ENCODE data around the gene USP47.

USP47 gene

DNA sequence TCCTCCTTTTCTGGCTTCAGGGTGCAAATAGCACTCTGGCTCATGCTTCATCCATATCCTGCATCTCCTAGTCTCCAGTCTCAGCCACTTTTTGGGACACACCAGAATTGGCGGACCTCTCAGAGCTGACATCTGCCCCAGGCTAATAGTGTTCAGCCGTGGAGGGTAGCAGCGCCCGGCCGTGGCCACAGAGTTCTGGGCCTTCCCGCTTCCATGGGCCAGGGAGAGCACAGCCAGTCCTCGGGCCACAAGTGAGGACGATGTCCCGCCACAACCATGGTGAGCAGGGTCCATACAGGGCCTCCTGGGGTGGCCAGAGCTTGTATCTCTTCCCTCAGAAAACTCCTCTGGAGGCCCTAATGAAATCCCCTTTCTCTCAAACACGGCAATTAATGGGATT lies 140.7 kb downstream of the USP47 start:
- no peak for DNase-seq

- DNase-seq = no peak
These were observed 141.2 kb downstream of the USP47 start for GRCh38 chr11:11982975-11983374.

DNA sequence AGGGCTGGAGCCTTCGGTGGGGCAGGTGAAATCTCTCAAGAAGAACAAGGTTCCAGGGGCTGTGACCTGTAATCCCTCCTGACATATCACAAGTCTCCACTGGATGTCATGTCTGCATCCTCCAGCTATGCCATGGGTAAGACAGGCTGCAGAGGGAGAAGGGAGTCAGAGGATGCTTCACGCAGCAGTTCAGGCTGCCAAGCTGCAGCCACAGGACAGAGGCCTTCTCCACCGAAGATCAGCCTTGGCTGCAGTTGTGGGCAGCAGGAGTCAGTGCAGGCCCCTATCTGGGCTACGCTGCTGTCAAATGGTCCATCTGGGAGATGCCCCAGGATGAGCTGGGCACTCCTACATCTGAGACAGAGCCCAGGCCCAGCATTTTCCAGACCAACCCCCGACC lies 141.7 kb downstream of the USP47 start:
- DNase-seq = no peak

DNA sequence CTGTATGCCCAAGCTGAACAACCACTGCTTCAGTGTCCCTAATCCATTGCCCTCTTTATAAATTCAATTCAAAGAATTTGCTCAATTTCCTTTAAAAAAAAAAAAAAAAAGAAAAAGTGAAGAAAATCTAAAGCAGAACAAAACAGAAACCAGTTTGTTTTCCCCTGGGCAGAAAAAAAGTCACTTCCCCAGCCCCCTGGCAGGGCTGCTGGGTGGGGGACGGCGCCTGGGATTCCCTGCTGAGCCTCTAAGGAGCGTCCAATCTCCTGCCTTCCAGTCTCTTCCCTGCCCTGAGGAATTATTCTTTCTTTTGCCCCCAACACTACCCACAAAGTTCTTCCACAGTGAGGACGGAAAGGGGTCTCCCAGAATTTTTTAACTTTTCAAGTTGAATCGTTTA lies 142.8 kb downstream of the USP47 start:
- no peak for DNase-seq

- no peak for DNase-seq
These were observed 143.4 kb downstream of the USP47 start for GRCh38 chr11:11985016-11985715.

DNA sequence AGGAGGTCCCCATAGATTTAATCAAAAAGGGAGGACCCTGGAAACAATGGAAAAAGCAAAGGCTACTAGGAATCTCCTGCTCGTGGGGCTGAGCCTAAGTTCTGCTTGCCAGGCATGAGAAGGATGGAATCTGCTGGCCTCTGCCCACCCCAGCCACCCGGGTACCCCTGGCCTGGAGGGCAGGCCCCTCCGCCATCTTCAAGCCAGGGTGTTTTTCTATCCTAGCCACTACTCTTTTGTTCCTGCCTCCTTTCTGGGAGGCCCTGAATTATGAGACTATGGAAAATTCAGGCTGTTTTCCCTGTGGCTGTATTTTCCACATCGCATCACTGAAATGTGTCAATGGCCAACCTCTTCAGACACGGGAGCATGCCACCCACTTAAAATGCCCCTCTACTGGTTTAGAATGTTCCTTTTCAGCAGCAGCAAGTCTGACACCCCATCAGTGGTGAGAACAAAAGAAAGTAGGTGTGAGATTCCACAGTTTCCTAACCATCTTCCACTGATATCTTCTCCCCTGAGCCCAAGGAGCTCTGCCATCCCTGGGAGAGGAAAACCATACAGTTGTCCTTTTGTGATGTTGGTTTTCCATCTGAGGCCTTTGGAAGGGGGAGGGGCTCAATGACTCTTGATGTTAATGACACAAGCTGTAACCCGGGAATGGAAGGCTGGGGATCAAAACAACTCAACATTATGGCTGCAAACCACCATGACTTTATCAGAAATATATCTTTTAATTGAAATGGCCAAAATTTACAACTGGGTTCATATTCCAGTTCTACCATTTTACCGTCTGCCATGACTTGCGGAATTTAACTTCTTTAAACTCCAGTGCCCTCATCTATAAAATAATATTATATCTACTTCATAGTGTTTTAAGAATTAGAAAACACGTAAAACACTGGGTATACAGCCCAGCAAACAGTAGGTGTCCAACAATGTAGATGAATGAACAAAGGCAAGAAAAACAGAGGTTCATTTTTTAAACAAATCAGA lies 144.5 kb downstream of the USP47 start:
- DNase-seq = no peak

- DNase-seq = no peak
These were observed 145.8 kb downstream of the USP47 start for GRCh38 chr11:11987503-11988022.

DNA sequence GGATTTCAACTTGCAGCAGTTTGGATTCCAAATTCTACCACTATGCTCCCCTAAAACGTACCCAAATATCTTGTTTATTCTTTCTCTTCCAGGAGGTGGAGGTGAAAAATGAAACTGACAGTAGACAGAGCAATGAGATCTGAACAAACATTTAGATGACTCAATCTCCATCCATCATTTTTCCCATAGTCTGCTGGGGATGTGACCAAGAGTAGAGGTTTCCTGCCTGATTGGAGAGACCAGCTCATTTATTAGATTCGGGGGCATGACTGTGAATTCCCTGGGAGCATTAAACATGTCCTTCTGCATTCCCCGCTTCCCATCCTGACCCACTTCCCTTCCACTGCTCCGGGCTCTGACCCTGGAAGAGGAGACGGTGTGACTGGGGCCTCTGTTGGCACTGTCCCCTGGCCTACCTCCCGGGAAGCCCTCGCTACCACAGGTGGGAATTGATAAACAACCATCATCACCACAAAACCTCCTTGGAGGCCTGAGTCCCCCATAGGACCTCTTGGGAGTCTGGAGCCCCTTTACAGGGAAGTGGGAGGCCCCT lies 146.4 kb downstream of the USP47 start:
- DNase-seq = no peak

DNA sequence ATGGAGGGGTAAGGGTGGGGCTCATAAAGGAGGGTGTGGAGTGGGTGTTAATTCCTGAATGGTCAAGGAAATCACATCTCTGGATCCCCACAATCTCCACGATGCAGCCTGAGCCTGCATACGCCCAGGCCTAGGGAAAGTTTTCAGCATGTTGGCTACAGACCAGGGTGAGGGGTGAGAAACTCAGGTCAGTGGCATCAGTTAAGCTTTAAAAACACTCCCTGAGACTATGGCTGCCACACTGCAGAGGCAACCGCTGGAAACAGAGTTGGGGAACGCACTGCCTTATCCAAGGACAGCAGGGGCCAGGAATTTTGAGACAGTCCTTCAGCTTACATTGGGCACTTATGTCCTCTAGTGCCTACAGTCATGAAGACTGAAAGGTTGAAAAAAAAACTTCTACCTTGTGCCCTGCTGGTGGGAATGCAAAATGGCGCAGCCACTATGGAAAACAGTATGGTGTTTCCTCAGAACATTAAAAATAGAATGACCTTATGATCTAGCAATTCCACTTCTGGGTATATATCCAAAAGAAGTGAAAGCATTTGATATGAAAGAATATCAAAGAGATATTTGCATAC lies 147.0 kb downstream of the USP47 start:
- no peak for DNase-seq

DNA sequence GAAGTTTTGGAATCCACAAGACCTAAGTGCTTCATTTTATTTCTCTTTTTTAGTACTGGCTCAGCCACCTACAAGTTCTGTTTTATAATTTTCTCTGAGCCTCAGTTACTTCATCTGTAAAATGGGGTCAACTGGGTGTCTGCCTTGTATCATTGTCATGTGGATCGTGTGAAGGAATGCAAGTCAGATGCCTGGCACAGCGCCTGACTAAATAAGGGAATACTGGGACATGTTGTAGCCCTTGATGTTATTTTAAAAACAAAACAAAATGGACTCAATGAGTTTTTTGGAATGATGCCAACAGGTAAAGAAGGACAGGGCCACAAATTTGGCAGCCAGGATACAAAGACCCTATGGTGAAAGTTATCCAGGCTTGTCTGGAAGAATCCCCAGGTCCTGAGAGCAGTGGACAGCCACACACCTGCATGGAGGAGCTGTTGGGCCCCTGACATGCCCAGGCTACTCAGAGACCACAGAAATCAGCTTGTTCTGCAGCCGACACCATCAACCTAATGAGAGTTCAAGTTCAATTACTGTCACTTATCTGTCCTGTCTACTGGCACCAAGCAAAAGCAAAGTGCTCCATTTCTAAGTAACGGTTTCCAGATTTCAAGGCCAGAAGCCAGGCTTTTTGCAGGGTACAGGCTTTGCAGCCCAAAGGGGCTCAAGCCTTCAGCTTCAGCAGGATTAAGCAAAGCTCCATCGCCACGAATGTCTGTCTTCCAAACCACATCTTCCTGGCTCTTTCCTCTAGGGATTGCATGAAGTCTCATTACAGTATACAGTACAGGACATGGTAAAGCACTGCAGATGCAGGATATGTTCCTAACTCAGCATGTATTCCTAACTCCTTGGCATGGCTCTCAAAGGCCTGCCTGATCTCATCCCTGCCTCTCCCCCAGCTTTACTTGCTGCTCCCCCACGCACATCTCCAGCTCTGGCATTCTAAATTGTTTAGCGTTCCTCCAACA lies 148.3 kb downstream of the USP47 start:
- DNase-seq = no peak

DNA sequence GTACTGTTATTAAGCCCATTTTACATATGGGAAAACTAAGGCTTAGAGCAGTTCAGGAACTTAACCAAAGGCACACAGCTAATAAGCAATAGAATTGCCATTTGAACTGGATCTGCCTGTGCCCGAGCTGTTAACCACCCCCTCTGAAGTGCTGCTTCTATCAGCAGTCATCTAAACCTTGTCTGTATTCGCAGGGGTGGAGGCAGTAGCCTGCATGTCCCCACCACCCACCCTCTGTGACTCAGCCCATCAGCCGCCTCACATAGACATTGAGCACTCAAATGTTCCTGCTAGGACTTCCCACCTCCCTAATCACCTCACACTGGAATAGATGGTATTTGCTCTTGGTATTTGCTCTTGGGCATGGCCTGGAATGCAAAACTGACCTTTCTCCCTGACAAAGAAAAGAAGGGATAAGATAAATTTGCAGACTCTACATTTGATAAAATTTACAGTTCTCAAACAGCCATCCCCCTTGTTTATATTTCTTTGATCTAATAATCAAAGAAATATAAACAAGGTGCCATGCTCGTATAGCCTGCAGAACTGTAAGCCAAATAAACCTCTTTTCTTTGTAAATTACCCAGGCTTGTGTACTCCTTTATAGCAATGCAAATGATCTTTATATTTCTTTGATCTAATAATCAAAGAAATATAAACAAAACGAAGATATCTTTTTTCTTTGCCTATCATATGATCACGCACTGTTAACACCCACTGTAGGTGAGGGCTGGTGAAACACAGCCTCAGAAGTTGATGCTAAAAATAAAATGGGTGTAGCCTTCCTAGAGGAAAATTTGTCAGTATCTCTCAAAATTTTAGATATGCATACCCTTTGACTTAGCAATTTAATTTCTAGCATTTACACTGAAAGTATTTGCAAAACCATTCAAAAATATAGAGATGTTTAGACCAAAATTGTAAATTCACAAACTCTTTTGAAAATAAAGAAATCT lies 150.8 kb downstream of the USP47 start:
- no peak for DNase-seq

- no peak for DNase-seq
These were observed 152.1 kb downstream of the USP47 start for GRCh38 chr11:11993839-11994238.

GRCh38 chr11:11995601-11996000 lies 153.8 kb downstream of the USP47 start:
- DNase-seq = no peak

DNA sequence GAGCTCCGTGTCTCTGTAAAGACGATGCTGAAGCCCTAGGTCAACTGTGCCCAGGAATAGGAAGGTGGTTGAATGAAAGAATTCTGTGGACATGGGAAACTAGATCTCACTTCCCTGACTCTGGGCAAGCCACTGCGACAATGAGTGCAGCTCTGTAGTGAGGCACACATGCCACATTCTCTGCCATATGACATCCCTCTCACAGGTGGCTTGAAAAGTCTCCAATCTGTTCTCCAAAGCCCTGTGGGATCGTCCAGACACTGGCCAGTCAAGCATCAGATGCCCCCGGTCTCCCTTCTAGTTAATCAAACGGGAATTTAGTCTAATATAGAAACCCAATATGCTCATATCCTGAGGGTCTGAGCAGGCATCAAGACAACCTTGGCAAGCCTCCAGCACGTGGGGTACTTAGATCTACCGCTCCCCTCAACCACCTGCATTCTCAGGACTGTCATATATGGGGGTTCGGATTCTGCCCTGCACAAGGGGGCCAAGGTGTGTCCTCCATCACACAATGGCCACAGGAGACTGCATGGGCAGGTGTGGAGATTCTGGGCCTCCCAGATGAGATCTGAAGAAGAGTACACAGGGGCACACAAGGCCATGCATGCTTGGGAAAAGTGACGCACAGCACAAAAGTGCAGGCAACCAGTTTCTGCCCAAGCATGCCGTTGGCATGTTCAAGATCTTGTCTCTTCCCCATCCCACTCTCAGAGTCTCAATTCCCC lies 154.7 kb downstream of the USP47 start:
- no peak for DNase-seq

- DNase-seq = no peak
These were observed 155.2 kb downstream of the USP47 start for GRCh38 chr11:11997049-11997322.

GRCh38 chr11:11998091-11998781 lies 156.5 kb downstream of the USP47 start:
- no peak for DNase-seq

DNA sequence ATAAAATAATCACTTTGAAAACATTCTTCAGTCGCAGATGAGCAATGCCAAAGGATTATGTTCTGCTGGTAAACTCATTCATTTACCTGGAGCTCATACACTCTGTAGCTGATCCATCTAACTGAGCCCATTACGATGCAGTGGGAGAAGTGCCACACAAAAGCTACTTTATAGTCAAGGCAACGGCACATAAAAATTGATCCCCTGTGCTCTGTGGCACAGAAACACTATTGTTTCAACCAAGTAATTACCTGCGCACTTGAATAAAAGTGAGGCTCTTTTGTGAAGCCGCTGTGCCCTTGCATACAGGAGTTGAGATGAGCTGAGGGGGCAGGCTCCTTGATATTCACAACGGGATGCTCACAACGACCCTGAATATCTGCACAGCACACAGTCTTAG lies 159.4 kb downstream of the USP47 start:
- DNase-seq = no peak

GRCh38 chr11:12003336-12003735 lies 161.6 kb downstream of the USP47 start:
- DNase-seq = no peak

GRCh38 chr11:12003815-12004214 lies 162.0 kb downstream of the USP47 start:
- no peak for DNase-seq

GRCh38 chr11:12005061-12005460 lies 163.3 kb downstream of the USP47 start:
- no peak for DNase-seq

All from CD4-positive, alpha-beta T cell treated with Interleukin-17A for 4 hours (primary cell).